CD4-positive, alpha-beta T cell (primary cell): ENCODE data around the gene SLC2A10. TPM values are rescaled to one million over a fixed set of nuclear protein-coding genes. Genes with fewer than 3 reads are reported as not detected.
"Not testable (repeated sequence)": the region's sequence is repeated elsewhere in the genome, so short reads cannot be mapped to it uniquely, and the experiment has no call there.

ENCODE experiments used
- ATAC-seq: fragments of 200-7000 bp; cut with Tn5 transposase; one replicate; pipeline ENCODE4 v1.10.0; 2022; ENCODE audit warnings: mild to moderate bottlenecking; ENCODE audit not compliant: poor library complexity
- CTCF ChIA-PET: fragments of 350-600 bp; sonication (Branson Sonifier 250); formaldehyde crosslinking; loops from one replicate; lab custom pipeline; 2021; ENCODE audit warnings: antibody characterized with exemption, inconsistent platforms; lab: Charles Lee
- POLR2A ChIA-PET: fragments of 350-600 bp; sonication (Branson Sonifier 250); formaldehyde crosslinking; loops from one replicate; lab custom pipeline; 2021; ENCODE audit warnings: antibody characterized with exemption, inconsistent platforms; lab: Charles Lee
- DNase-seq, 14 experiments: peaks; one replicate each; pipeline ENCODE4 v3.0.0-alpha.2; 2013 to 2020; ENCODE audit warnings: mixed read lengths in 2 of 14
- H3K27ac ChIP-seq, 2 donors: one replicate each; pipeline versions ENCODE4 v1.5.1 to v1.7.0; 2013; ENCODE audit warnings: low read length in 2 of 2, low read depth in 1 of 2, mild to moderate bottlenecking in 1 of 2
- H3K27me3 ChIP-seq, 2 experiments: 1 replicate in 1 of 2; 2 replicates in 1 of 2; pipeline versions ENCODE4 v1.6.1 to v1.7.0; 2013; ENCODE audit warnings: low read length in 2 of 2, control low read depth in 1 of 2, mild to moderate bottlenecking in 1 of 2, moderate library complexity in 1 of 2; ENCODE audit not compliant: insufficient read depth in 2 of 2, control insufficient read depth in 1 of 2
- H3K36me3 ChIP-seq: one replicate; pipeline ENCODE4 v1.6.1; 2013; ENCODE audit warnings: low read length, control low read depth; ENCODE audit not compliant: insufficient read depth
- H3K4me1 ChIP-seq: one replicate; pipeline ENCODE4 v1.6.1; 2013; ENCODE audit warnings: low read length, control low read depth; ENCODE audit not compliant: insufficient read depth
- H3K4me3 ChIP-seq: one replicate; pipeline ENCODE4 v1.5.1; 2013; ENCODE audit warnings: mild to moderate bottlenecking, low read length, moderate library complexity
- H3K9me3 ChIP-seq, 2 experiments: 1 replicate in 1 of 2; 2 replicates in 1 of 2; pipeline versions ENCODE4 v1.6.1 to v1.7.0; 2013; ENCODE audit warnings: low read length in 2 of 2, mild to moderate bottlenecking in 2 of 2, control low read depth in 1 of 2, moderate library complexity in 1 of 2; ENCODE audit not compliant: control insufficient read depth in 1 of 2, insufficient read depth in 1 of 2
- H3K27ac Mint-ChIP-seq: one replicate; pipeline ENCODE4 v1.8.0; 2020; ENCODE audit warnings: mixed read lengths
- H3K27me3 Mint-ChIP-seq: one replicate; pipeline ENCODE4 v1.8.0; 2021; ENCODE audit warnings: mixed read lengths
- H3K36me3 Mint-ChIP-seq: one replicate; pipeline ENCODE4 v1.8.0; 2021; ENCODE audit warnings: low read depth, mixed read lengths
- H3K4me1 Mint-ChIP-seq: one replicate; pipeline ENCODE4 v1.8.0; 2021; ENCODE audit warnings: low read depth, mixed read lengths
- H3K4me3 Mint-ChIP-seq: one replicate; pipeline ENCODE4 v1.8.0; 2020; ENCODE audit warnings: mild to moderate bottlenecking, mixed read lengths
- H3K9me3 Mint-ChIP-seq: one replicate; pipeline ENCODE4 v1.8.0; 2020; ENCODE audit warnings: mixed read lengths
- intact Hi-C, 2 experiments: fragments of 100-400 bp; cut with DNase I in 1 of 2; cut with micrococcal nuclease in 1 of 2; formaldehyde crosslinking; loops; one replicate each; pipeline versions ENCODE4 v1.15.1 to v1.9.0; 2023 to 2025; cut with DNase I, micrococcal nuclease
- total RNA-seq, 174 experiments: library from RNA in 2 of 174; stranded (reverse) in 2 of 174; gene quantifications; one replicate each; pipeline ENCODE4 v1.2.3 and lab custom pipeline; 2021 to 2026
- TF ChIP-seq, protein P1 (sequence below): fragments of 200-600 bp; IDR thresholded peaks from one replicate; pipeline ENCODE4 v1.8.0; 2022; ENCODE audit warnings: antibody characterized with exemption, mild to moderate bottlenecking

The SLC2A10 gene
- total RNA-seq, 2 experiments from 2014 or later, result not detected

DNA sequence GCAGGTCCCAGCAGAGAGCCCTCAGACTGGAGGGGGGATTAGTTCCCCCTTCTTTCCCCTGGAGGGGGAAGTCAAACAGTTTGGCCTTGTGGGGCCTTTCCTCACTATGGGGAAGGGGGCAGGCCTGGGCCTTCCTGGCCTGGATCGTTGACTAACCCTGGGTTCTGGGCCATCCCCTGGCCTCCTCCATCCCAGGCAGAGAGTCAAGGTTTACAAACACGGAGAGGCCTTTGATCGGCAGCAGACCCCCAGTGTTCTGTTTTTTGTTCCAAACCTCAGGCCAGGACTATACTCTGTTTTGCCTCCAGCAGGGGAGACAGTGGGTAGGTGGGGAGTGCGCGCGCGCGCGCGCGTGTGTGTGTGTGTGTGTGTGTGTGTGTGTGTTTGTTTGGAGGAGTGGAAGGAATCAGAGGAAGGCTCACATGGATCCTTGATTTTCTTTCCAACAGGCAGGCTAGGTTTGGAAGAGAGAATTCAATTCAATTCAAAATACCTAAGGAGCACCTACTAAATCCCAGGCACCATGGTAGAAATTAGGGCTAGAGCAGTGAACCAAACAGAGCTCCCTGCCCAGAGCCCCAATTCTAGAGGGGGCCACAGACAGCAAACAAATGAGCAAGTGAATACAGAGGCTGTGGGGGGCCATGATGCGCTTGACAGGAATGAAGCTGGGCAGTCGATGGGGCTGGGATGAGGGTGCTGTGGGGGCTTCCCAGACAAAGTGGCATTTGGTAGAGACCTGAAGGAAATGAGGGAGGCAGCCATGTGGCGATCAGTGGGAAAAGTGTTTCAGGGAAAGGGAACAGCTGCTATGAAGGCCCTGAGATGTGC lies 35.0 kb upstream of the SLC2A10 start:
- TF ChIP-seq, protein P1, sequence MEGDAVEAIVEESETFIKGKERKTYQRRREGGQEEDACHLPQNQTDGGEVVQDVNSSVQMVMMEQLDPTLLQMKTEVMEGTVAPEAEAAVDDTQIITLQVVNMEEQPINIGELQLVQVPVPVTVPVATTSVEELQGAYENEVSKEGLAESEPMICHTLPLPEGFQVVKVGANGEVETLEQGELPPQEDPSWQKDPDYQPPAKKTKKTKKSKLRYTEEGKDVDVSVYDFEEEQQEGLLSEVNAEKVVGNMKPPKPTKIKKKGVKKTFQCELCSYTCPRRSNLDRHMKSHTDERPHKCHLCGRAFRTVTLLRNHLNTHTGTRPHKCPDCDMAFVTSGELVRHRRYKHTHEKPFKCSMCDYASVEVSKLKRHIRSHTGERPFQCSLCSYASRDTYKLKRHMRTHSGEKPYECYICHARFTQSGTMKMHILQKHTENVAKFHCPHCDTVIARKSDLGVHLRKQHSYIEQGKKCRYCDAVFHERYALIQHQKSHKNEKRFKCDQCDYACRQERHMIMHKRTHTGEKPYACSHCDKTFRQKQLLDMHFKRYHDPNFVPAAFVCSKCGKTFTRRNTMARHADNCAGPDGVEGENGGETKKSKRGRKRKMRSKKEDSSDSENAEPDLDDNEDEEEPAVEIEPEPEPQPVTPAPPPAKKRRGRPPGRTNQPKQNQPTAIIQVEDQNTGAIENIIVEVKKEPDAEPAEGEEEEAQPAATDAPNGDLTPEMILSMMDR, result no peak
- H3K9me3 Mint-ChIP-seq, result peaks cover 4% of the 10 kb centered on the region
- ChIA-PET CTCF (no interaction called here), POLR2A (interaction anchor here (1.1 kb wide), 1 partner anchor 15 kb away, joined by 3 read pairs; the partner anchor contains the start of gene TP53RK)
- Histone ChIP-seq H3K36me3 (no peaks in the 10 kb centered on the region), H3K4me1 (no peaks in the 10 kb centered on the region), H3K9me3 (peaks cover 3 to 6% of the 10 kb centered on the region in 2 experiments), H3K27ac (no peak overlapping the region), H3K27me3 (no peaks in the 10 kb centered on the region), H3K4me3 (no peak overlapping the region)
- no peak overlapping the region for H3K27ac Mint-ChIP-seq
- intact Hi-C loops, result no loop called here
- no peak for ATAC-seq
- H3K4me1 Mint-ChIP-seq, result no peaks in the 10 kb centered on the region
- peaks cover 8% of the 10 kb centered on the region for H3K36me3 Mint-ChIP-seq
- DNase-seq, result no peak
- no peak overlapping the region for H3K4me3 Mint-ChIP-seq
- no peaks in the 10 kb centered on the region for H3K27me3 Mint-ChIP-seq

DNA sequence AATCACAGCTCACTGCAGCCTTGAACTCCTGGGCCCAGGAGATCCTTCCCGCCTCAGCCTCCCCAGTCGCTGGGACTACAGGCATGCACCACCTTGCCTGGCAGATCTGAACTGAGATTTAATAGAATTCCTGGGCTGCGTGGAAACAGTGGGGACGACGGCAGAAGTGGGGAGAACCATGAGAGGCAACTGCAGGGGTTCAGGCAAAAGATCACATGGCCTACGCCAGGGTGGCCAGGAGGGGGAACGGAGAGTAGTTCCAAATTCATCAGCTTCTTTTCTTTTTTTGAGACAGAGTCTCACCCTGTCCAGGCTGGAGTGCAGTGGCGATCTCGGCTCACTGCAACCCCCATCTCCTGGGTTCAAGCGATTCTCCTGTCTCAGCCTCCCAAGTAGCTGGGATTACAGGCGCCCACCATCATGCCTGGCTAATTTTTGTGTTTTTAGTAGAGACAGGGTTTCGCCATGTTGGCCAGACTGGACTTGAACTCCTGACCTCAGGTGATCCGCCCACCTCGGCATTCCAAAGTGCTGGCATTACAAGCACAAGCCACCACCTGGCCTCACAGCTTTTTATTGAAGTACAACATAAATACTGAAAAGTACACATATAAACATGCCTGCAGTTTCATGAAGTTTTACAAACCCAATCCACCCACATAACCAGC lies 32.7 kb upstream of the SLC2A10 start:
- H3K36me3 ChIP-seq, H3K4me1 Mint-ChIP-seq, H3K27ac Mint-ChIP-seq, POLR2A ChIA-PET, CTCF ChIA-PET, ATAC-seq, H3K4me1 ChIP-seq, H3K4me3 ChIP-seq, H3K4me3 Mint-ChIP-seq, DNase-seq, H3K9me3 ChIP-seq, H3K27me3 ChIP-seq, H3K9me3 Mint-ChIP-seq, H3K27ac ChIP-seq, intact Hi-C loops, H3K36me3 Mint-ChIP-seq, H3K27me3 Mint-ChIP-seq: not testable (repeated sequence)

DNA sequence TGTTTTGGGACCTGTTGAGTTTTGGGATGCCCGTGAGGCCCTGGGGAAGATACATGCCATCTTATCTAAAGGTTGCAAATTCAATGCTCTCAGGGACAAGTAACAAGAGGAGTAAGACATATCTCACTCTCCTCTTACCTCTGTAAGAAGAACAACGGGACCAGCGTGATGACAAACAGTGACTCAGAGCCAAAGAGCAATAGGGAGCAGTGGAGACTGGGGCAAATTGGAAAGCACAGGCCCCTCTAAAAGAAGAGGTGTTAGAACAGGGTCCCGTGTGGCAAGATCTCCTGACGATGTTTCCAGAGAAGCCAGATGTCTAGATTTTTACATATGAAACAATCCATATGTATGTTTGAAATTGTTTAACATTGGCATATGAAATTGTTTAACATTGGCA lies 31.8 kb upstream of the SLC2A10 start:
- no peaks in the 10 kb centered on the region for H3K9me3 Mint-ChIP-seq
- Histone ChIP-seq H3K27me3 (no peaks in the 10 kb centered on the region), H3K9me3 (peaks cover 0 to 2% of the 10 kb centered on the region in 2 experiments), H3K4me1 (peaks cover 5% of the 10 kb centered on the region), H3K36me3 (no peaks in the 10 kb centered on the region), H3K27ac (no peak overlapping the region), H3K4me3 (no peak overlapping the region)
- ChIA-PET POLR2A (no interaction called here), CTCF (no interaction called here)
- no peak overlapping the region for H3K4me3 Mint-ChIP-seq
- H3K27me3 Mint-ChIP-seq, result no peaks in the 10 kb centered on the region
- DNase-seq (no peak), ATAC-seq (no peak)
- intact Hi-C loops, result no loop called here
- H3K36me3 Mint-ChIP-seq, result no peaks in the 10 kb centered on the region
- TF ChIP-seq, protein P1, result no peak
- no peak overlapping the region for H3K27ac Mint-ChIP-seq
- peaks cover 17% of the 10 kb centered on the region for H3K4me1 Mint-ChIP-seq
